Cardiac muscle cell (in vitro differentiated cells and primary cell): ENCODE results near the gene CDH5. TPM values are rescaled to one million over a fixed set of nuclear protein-coding genes. Genes with fewer than 3 reads are reported as not detected.

Experiments used
- DNase-seq, 2 donors: peaks; one replicate each; pipeline versions ENCODE4 v3.0.0 to v3.0.0-alpha.2; 2010 to 2017; ENCODE audit warnings: low read depth in 1 of 2, low spot score in 1 of 2
- H3K27ac ChIP-seq: fragments of 200-600 bp; sonication (generic); 2 replicates; pipeline ENCODE4 v1.5.1; 2016
- H3K27me3 ChIP-seq: fragments of 200-600 bp; sonication (generic); 2 replicates; pipeline ENCODE4 v1.6.0; 2016; ENCODE audit warnings: control low read depth
- H3K36me3 ChIP-seq: fragments of 200-600 bp; sonication (generic); 2 replicates; pipeline ENCODE4 v1.5.1; 2016; ENCODE audit warnings: control low read depth
- H3K4me1 ChIP-seq: fragments of 200-600 bp; sonication (generic); 2 replicates; pipeline ENCODE4 v1.8.1; 2017; ENCODE audit warnings: low read depth, mild to moderate bottlenecking, mixed run types
- H3K4me3 ChIP-seq: fragments of 200-600 bp; sonication (generic); 2 replicates; pipeline ENCODE4 v1.5.1; 2016; ENCODE audit warnings: mild to moderate bottlenecking
- H3K9me3 ChIP-seq: fragments of 200-600 bp; sonication (generic); 2 replicates; pipeline ENCODE4 v1.5.1; 2017; ENCODE audit warnings: low read depth, mild to moderate bottlenecking, control low read depth
- CTCF ChIP-seq: IDR thresholded peaks from 2 replicates; pipeline ENCODE4 v1.5.1; 2012; ENCODE audit warnings: low read depth, mild to moderate bottlenecking, low read length
- polyA plus RNA-seq: library from polyadenylated mRNA; unstranded; fragments of >200 nt; fragmentation: Nextera tagmentation; extraction: Ambion mirVana; gene quantifications from 2 replicates; pipeline ENCODE4 v1.2.1, GENCODE V29; 2016
- total RNA-seq: library from RNA; depleted of rRNA; stranded (reverse); fragments of >200 nt; gene quantifications from 2 replicates; pipeline ENCODE4 v1.2.3, GENCODE V29; 2016

Gene CDH5
- total and polyA plus RNA-seq, 2 experiments from 2014 or later, result 1.1 to 4.1 TPM

DNA sequence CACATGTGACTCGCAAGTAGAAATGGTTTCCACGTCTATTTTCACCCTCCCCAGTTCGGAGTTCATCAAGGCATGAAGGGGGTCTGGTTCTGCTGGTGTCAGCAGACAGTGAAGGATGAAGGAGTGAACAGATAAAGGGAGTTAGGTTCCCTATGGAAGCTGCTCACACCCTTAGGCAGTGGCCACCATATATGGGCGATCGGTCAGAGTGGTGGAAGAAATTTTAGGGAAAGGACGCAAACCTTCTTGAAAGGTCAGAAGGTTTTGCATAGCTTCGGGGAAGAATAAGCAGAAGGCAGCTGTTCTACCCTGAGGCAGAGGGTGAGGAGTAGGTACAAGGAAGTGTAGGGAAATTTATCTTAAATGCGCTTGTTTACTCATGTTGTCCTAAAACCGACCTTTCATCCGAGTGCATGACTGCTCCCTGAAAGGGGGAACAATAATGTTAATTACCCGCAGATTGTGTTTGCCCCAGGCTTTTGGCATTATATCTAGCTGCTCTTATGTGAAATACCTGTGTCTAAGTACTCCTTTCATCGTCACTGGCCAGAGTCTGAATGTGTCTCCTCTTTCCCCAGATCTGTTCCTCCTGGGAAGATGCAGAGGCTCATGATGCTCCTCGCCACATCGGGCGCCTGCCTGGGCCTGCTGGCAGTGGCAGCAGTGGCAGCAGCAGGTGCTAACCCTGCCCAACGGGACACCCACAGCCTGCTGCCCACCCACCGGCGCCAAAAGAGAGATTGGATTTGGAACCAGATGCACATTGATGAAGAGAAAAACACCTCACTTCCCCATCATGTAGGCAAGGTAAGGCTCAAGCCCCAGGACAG is 12.5 kb downstream of the CDH5 start:
- Histone ChIP-seq H3K9me3 (no peaks in the 10 kb centered on the region), H3K4me3 (no peak overlapping the region), H3K27ac (no peak overlapping the region), H3K36me3 (no peaks in the 10 kb centered on the region), H3K4me1 (peaks cover 9% of the 10 kb centered on the region), H3K27me3 (no peaks in the 10 kb centered on the region)
- no peak for TF ChIP-seq CTCF
- no peak for DNase-seq

DNA sequence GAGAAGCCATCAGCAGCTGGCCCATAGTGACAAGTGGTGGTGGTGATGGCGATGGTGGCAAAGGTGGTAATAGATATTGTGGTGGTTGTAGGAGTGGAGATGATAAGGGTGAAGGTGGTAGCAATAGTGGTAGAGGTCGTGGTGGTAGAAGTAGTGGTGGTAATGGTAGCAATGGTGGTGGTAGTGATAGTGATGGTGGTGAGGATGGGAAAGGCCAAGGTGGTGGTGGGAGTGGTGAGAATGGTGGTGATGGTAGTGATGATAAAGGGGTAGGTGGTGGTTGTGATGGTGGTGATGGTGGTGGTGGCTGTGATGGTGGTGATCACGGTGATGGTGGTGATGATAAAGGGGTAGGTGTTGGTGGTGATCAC is 13.1 kb downstream of the CDH5 start:
- no peak for DNase-seq
- H3K36me3 ChIP-seq, result no peaks in the 10 kb centered on the region
- H3K4me3 ChIP-seq, result no peak overlapping the region
- H3K27me3 ChIP-seq, result no peaks in the 10 kb centered on the region
- TF ChIP-seq CTCF, result no peak
- H3K4me1 ChIP-seq, result peaks cover 9% of the 10 kb centered on the region
- no peaks in the 10 kb centered on the region for H3K9me3 ChIP-seq
- H3K27ac ChIP-seq, result no peak overlapping the region

- DNase-seq, result no peak
- Histone ChIP-seq H3K36me3 (no peaks in the 10 kb centered on the region), H3K27me3 (no peaks in the 10 kb centered on the region), H3K4me3 (no peak overlapping the region), H3K4me1 (peaks cover 9% of the 10 kb centered on the region), H3K9me3 (no peaks in the 10 kb centered on the region), H3K27ac (no peak overlapping the region)
- TF ChIP-seq CTCF, result no peak
These were observed 13.9 kb downstream of the CDH5 start for GRCh38 chr16:66380421-66380820.

- no peak overlapping the region for H3K27ac ChIP-seq
- no peaks in the 10 kb centered on the region for H3K27me3 ChIP-seq
- H3K9me3 ChIP-seq, result no peaks in the 10 kb centered on the region
- H3K4me1 ChIP-seq, result peaks cover 9% of the 10 kb centered on the region
- no peak for DNase-seq
- H3K36me3 ChIP-seq, result no peaks in the 10 kb centered on the region
- H3K4me3 ChIP-seq, result no peak overlapping the region
- no peak for TF ChIP-seq CTCF
These were observed 15.2 kb downstream of the CDH5 start for GRCh38 chr16:66381585-66382170.

GRCh38 chr16:66382171-66382965 is 15.9 kb downstream of the CDH5 start:
- H3K9me3 ChIP-seq, result no peaks in the 10 kb centered on the region
- peak overlapping the region; percentile 69 for H3K27ac ChIP-seq
- no peaks in the 10 kb centered on the region for H3K27me3 ChIP-seq
- no peak overlapping the region for H3K4me3 ChIP-seq
- no peaks in the 10 kb centered on the region for H3K36me3 ChIP-seq
- DNase-seq, result peak in 1 of 2 donors; percentile 63
- H3K4me1 ChIP-seq, result peaks cover 9% of the 10 kb centered on the region
- TF ChIP-seq CTCF, result peak; percentile 7
